Ishikawa (cell line): ENCODE results near the gene COQ5.

Source experiments
- CEBPB ChIP-seq: IDR thresholded peaks from 2 replicates; pipeline ENCODE4 v1.6.1; 2012
- CREB1 ChIP-seq: IDR thresholded peaks from 2 replicates; pipeline ENCODE4 v1.6.1; 2012; ENCODE audit warnings: low read depth
- EGR1 ChIP-seq: IDR thresholded peaks from 2 replicates; pipeline ENCODE4 v1.6.1; 2012
- EP300 ChIP-seq: IDR thresholded peaks from 2 replicates; pipeline ENCODE4 v1.6.1; 2012; ENCODE audit warnings: borderline replicate concordance
- FOXM1 ChIP-seq: IDR thresholded peaks from 2 replicates; pipeline ENCODE4 v1.6.1; 2012; ENCODE audit warnings: low read depth, borderline replicate concordance
- NFIC ChIP-seq: IDR thresholded peaks from 2 replicates; pipeline ENCODE4 v1.6.1; 2012
- RAD21 ChIP-seq: IDR thresholded peaks from 2 replicates; pipeline ENCODE4 v1.6.1; 2012; ENCODE audit warnings: low read depth
- TAF1 ChIP-seq: IDR thresholded peaks from 2 replicates; pipeline ENCODE4 v1.6.1; 2012; ENCODE audit warnings: low read depth, mild to moderate bottlenecking
- TCF12 ChIP-seq: IDR thresholded peaks from 2 replicates; pipeline ENCODE4 v1.6.1; 2012; ENCODE audit warnings: low read depth
- TEAD4 ChIP-seq: IDR thresholded peaks from 2 replicates; pipeline ENCODE4 v1.6.1; 2012
- YY1 ChIP-seq: IDR thresholded peaks from 2 replicates; pipeline ENCODE4 v1.6.1; 2012; ENCODE audit warnings: low read depth
- ZBTB7A ChIP-seq: IDR thresholded peaks from 2 replicates; pipeline ENCODE4 v1.6.1; 2012; ENCODE audit warnings: low read depth
- TF ChIP-seq, protein P1 (sequence below): IDR thresholded peaks from 2 replicates; pipeline ENCODE4 v1.6.1; 2012; ENCODE audit warnings: low read depth, mild to moderate bottlenecking
- TF ChIP-seq, protein P2 (sequence below): IDR thresholded peaks from 2 replicates; pipeline ENCODE4 v1.6.1; 2012
- TF ChIP-seq, protein P3 (sequence below): IDR thresholded peaks from 2 replicates; pipeline ENCODE4 v1.6.1; 2012

COQ5 gene

DNA sequence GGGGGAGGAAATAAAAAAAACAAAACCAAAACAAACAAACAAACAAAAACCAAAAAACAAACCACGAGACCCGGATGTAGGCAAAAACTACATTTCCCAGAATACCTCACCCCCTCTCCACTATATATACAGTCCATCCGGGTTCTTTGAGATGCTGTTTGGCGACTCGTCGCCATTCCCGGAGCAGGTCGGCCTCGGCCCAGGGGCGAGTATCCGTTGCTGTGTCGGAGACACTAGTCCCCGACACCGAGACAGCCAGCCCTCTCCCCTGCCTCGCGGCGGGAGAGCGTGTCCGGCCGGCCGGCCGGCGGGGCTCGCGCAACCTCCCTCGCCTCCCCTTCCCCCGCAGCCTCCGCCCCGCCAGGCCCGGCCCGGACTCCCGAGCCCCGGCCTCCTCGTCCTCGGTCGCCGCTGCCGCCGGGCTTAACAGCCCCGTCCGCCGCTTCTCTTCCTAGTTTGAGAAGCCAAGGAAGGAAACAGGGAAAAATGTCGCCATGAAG lies 5.3 kb upstream of the COQ5 start, which contains the start of gene RNF10:
Gene RNF10, plus strand, starts transcription at position 154 of the 500 bp plus-strand sequence. CDS start 456 bp downstream, outside the sequence.
- TF ChIP-seq CREB1 = no peak
- TF ChIP-seq ZBTB7A = no peak
- no peak for TF ChIP-seq TEAD4
- no peak for TF ChIP-seq EGR1
- TF ChIP-seq, protein P1, sequence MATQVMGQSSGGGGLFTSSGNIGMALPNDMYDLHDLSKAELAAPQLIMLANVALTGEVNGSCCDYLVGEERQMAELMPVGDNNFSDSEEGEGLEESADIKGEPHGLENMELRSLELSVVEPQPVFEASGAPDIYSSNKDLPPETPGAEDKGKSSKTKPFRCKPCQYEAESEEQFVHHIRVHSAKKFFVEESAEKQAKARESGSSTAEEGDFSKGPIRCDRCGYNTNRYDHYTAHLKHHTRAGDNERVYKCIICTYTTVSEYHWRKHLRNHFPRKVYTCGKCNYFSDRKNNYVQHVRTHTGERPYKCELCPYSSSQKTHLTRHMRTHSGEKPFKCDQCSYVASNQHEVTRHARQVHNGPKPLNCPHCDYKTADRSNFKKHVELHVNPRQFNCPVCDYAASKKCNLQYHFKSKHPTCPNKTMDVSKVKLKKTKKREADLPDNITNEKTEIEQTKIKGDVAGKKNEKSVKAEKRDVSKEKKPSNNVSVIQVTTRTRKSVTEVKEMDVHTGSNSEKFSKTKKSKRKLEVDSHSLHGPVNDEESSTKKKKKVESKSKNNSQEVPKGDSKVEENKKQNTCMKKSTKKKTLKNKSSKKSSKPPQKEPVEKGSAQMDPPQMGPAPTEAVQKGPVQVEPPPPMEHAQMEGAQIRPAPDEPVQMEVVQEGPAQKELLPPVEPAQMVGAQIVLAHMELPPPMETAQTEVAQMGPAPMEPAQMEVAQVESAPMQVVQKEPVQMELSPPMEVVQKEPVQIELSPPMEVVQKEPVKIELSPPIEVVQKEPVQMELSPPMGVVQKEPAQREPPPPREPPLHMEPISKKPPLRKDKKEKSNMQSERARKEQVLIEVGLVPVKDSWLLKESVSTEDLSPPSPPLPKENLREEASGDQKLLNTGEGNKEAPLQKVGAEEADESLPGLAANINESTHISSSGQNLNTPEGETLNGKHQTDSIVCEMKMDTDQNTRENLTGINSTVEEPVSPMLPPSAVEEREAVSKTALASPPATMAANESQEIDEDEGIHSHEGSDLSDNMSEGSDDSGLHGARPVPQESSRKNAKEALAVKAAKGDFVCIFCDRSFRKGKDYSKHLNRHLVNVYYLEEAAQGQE = no peak
- peak; percentile 78 for TF ChIP-seq YY1
- TF ChIP-seq, protein P2, sequence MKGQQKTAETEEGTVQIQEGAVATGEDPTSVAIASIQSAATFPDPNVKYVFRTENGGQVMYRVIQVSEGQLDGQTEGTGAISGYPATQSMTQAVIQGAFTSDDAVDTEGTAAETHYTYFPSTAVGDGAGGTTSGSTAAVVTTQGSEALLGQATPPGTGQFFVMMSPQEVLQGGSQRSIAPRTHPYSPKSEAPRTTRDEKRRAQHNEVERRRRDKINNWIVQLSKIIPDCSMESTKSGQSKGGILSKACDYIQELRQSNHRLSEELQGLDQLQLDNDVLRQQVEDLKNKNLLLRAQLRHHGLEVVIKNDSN = no peak
- TF ChIP-seq TCF12 = 0 out of 2 replicates have a peak, but pooled peaks have one; percentile 15
- no peak for TF ChIP-seq EP300
- TF ChIP-seq RAD21 = no peak
- TF ChIP-seq, protein P3, sequence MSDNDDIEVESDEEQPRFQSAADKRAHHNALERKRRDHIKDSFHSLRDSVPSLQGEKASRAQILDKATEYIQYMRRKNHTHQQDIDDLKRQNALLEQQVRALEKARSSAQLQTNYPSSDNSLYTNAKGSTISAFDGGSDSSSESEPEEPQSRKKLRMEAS = peak; percentile 50; the same call in 1 of the 2 replicates
- TF ChIP-seq TAF1 = peak; percentile 70
- TF ChIP-seq CEBPB = no peak
- no peak for TF ChIP-seq FOXM1
- TF ChIP-seq NFIC = no peak

DNA sequence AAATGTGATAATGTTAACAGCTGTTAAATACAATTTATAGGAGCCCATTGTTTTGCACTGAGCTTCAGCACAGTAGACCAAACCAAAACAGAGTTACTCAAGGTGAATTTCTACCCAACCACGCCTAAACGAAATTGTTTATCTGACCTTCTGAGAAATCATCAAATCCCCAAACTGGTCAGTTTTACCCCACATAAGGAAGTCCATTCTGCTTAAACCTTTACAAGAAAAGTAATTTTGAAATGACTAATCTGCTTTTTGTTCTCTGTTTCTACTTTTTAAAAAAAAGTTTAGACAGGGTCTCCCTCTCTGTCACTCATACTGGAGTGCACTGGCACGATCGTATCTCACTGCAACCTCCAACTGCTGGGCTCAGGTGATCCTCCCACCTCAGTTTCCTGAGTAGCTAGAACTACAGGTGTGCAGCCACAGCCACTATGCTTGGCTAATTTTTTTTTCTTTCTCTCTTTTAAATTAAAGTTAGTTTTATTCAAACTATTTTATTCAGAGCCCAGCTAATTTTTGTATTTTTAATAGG lies 3.8 kb upstream of the COQ5 start:
- TF ChIP-seq TEAD4 (no peak), CREB1 (no peak), TAF1 (no peak), EGR1 (no peak), NFIC (no peak), CEBPB (no peak), RAD21 (no peak), TCF12 (no peak), YY1 (no peak), FOXM1 (no peak), EP300 (no peak)
- TF ChIP-seq, protein P2 = no peak

DNA sequence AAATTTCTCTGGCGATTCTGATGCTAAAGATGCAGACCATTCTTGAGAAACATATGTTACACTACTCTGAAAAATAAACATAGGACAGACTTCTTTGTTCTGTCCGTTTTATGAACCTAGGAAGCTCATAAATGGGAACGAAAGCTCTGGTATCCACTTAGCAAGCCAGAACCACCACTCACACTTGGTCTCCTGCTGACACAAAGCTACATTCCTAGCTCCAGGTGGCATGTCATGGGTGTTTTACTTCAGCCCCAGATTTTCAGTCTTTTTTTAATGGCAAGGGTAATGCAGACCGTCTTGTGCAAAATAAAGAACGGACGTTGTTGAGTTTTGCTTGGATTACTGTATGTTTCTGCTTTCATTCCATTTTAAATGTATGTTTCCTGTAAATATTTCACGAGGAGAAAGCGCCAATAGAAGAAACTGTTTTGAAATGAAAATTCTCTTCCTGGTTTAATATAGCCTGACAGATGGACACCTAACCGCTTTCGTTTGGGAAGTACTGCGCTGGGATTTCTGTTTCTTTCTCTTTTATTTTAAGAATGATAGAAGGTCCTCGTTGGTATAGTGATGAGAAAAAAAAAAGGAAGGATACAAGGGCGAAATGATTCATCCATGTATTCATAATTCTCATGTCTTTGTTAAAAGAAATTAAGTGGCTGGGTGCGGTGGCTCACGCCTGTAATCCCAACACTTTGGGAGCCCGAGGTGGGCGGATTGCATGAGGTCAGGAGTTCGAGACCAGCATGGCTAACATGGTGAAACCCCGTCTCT lies 871 bp upstream of the COQ5 start:
- TF ChIP-seq, protein P3 = peak; percentile 51; the same call in 1 of the 2 replicates
- TF ChIP-seq TEAD4 = peak; percentile 86
- TF ChIP-seq FOXM1 = peak; percentile 66; the same call in 1 of the 2 replicates
- no peak for TF ChIP-seq YY1
- TF ChIP-seq CEBPB = no peak

DNA sequence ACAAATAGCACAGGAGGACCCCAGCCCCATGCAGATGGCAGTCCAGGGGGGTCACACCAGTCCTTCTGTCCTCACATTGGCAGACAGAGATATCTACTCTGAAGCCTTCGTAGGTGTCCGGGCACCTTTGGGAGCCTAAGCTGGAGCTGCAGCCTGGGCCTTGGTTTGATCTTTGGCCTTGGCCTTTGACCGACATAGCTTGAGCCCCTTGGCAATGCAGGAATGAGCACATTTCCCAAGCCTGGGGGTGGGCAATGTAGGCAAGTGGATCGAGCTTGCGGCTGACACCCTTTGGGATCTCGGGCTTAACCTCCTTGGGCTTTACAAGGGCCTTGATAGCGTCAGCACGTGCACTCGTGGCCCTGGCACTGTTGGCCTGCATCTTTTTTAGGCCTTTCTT lies 6.4 kb downstream of the COQ5 start:
- TF ChIP-seq TCF12 (no peak), RAD21 (no peak), EGR1 (no peak), NFIC (no peak), ZBTB7A (no peak), CEBPB (no peak)
- TF ChIP-seq, protein P1 = no peak

DNA sequence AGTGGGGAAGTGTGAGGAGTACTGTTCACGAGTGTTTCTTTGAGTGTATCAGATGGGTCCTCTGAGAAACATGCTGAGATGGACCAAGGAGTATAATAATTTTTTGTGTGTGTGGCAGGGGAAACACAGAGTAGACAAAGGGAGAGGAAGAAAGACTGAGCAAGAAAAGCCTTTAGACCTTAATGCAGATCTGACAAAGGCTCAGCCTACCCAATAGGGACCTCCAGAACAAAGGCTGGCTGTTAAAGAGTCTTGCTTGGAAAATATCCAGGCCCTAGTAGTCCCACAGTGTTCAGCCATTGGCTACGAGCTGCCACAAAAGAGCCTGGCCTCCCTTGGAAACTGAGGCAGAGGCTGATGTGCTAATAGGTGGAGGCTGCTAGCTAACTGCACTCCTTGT lies 13.5 kb downstream of the COQ5 start:
- TF ChIP-seq TEAD4 = no peak
- no peak for TF ChIP-seq EGR1
- no peak for TF ChIP-seq CEBPB
- TF ChIP-seq, protein P2 = no peak
- no peak for TF ChIP-seq EP300
- TF ChIP-seq TAF1 = no peak
- TF ChIP-seq TCF12 = no peak
- TF ChIP-seq RAD21 = no peak
- TF ChIP-seq, protein P1 = no peak
- TF ChIP-seq, protein P3 = no peak
- no peak for TF ChIP-seq ZBTB7A
- TF ChIP-seq CREB1 = no peak
- no peak for TF ChIP-seq FOXM1
